IPS-20b (cell line): Measurements from ENCODE around the gene AREG.

Experiments used
- H3K27ac ChIP-seq: one replicate; pipeline ENCODE4 v1.5.1; 2013; ENCODE audit warnings: low read length
- H3K27me3 ChIP-seq: 2 replicates; pipeline ENCODE4 v1.6.1; 2013; ENCODE audit warnings: mild to moderate bottlenecking, low read length, inconsistent platforms; ENCODE audit not compliant: insufficient read depth
- H3K36me3 ChIP-seq: 2 replicates; pipeline ENCODE4 v1.6.1; 2013; ENCODE audit warnings: low read depth, mild to moderate bottlenecking, inconsistent platforms, low read length, moderate library complexity; ENCODE audit not compliant: insufficient read depth
- H3K4me1 ChIP-seq: 2 replicates; pipeline ENCODE4 v1.6.1; 2013; ENCODE audit warnings: mild to moderate bottlenecking, control low read depth, inconsistent platforms, low read length, moderate library complexity; ENCODE audit not compliant: insufficient read depth
- H3K4me3 ChIP-seq: 2 replicates; pipeline ENCODE4 v1.5.1; 2013; ENCODE audit warnings: mild to moderate bottlenecking, low read length, inconsistent platforms
- H3K9ac ChIP-seq: 2 replicates; pipeline ENCODE4 v1.6.1; 2013; ENCODE audit warnings: low read depth, mild to moderate bottlenecking, inconsistent platforms, low read length, moderate library complexity
- H3K9me3 ChIP-seq: 2 replicates; pipeline ENCODE4 v1.6.1; 2013; ENCODE audit warnings: mild to moderate bottlenecking, low read depth, low read length, inconsistent platforms; ENCODE audit not compliant: insufficient read depth

Gene AREG

DNA sequence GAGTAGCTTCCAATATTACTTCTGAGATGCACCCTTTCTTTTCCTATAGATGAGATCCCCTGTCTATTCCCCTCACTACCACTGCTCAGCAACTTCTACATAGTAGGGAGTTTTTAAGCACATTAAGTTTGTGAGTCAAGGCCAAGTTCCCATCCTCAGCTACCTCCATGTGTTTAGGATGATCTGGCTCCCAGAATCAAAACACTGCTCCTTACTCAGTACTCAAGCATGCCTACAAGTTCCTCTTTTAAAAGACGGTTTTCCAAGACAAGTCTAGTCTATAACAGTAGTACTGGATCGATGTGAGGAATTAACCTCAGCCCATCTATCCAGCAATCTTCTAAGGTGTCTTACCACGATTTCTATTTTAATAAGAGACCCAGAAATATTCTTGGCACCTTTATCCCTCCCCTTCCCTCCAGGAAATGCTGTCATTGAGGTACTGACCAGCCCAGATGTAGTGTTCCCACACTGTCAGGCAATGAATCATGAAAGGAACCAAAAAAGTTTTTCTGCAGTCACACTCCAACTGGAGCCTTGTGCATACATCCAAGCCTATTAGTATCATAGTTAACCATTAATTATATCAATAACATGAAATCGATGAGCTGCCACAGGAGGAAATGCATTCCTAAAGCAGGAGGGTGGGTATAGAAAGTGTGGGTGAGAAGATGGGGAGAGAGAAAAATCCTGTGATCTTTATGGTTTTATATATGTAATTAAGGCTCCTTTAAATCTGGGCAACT is 29.6 kb downstream of the AREG start:
- Histone ChIP-seq H3K27ac (no peak overlapping the region), H3K4me1 (no peaks in the 10 kb centered on the region), H3K36me3 (no peaks in the 10 kb centered on the region), H3K27me3 (no peaks in the 10 kb centered on the region), H3K4me3 (no peak overlapping the region), H3K9ac (no peak overlapping the region), H3K9me3 (no peaks in the 10 kb centered on the region)

- no peak overlapping the region for H3K4me3 ChIP-seq
- H3K4me1 ChIP-seq = no peaks in the 10 kb centered on the region
- no peaks in the 10 kb centered on the region for H3K27me3 ChIP-seq
- no peak overlapping the region for H3K9ac ChIP-seq
- H3K36me3 ChIP-seq = no peaks in the 10 kb centered on the region
- no peak overlapping the region for H3K27ac ChIP-seq
- no peaks in the 10 kb centered on the region for H3K9me3 ChIP-seq
Observed at GRCh38 chr4:74475091-74475800, 30.3 kb downstream of the AREG start.

- Histone ChIP-seq H3K9me3 (no peaks in the 10 kb centered on the region), H3K27ac (no peak overlapping the region), H3K27me3 (no peaks in the 10 kb centered on the region), H3K36me3 (no peaks in the 10 kb centered on the region), H3K4me3 (no peak overlapping the region), H3K4me1 (no peaks in the 10 kb centered on the region), H3K9ac (no peak overlapping the region)
Observed at GRCh38 chr4:74475946-74476345, 31.0 kb downstream of the AREG start.

- H3K27me3 ChIP-seq = no peaks in the 10 kb centered on the region
- no peak overlapping the region for H3K4me3 ChIP-seq
- no peaks in the 10 kb centered on the region for H3K9me3 ChIP-seq
- H3K9ac ChIP-seq = no peak overlapping the region
- no peaks in the 10 kb centered on the region for H3K4me1 ChIP-seq
- H3K27ac ChIP-seq = no peak overlapping the region
- H3K36me3 ChIP-seq = no peaks in the 10 kb centered on the region
Observed at GRCh38 chr4:74479009-74479408, 34.1 kb downstream of the AREG start.

GRCh38 chr4:74480267-74480666 is 35.3 kb downstream of the AREG start:
- H3K9me3 ChIP-seq = no peaks in the 10 kb centered on the region
- no peaks in the 10 kb centered on the region for H3K36me3 ChIP-seq
- H3K27me3 ChIP-seq = no peaks in the 10 kb centered on the region
- no peak overlapping the region for H3K27ac ChIP-seq
- no peak overlapping the region for H3K4me3 ChIP-seq
- no peak overlapping the region for H3K9ac ChIP-seq
- no peaks in the 10 kb centered on the region for H3K4me1 ChIP-seq

DNA sequence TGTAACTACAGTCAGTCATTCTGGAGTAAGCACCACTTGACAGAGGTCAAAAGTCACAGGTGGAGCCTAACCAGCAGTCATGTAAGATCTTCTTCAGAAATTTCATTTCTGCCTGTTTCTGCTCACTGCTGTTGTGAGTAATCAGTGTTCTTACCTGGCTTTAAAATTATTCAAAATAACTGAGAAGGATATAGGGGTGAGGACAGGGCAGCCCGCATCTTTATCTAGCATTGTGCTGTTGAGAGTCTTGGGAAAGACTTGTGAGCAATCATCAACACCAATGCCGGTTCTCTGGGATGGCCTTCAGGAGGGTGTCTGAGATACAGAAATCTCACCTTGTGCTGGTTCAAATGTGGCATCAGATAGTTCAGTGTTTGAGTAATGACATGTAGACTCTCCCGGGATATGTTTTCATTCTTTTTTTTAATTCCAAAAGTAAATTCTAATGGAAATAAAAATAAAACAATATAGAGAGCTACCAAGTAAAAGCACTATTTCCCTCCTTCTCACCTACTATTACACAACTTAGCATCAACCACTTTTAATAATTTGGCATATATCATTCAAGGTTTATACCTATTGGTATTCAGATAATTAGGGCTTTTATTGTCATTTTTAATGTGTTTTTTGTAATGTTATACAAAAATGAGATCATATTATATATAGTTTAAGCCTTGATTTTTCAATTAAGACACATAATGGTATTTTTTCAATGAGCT is 37.1 kb downstream of the AREG start:
- Histone ChIP-seq H3K9me3 (no peaks in the 10 kb centered on the region), H3K9ac (no peak overlapping the region), H3K27me3 (no peaks in the 10 kb centered on the region), H3K4me3 (no peak overlapping the region), H3K36me3 (no peaks in the 10 kb centered on the region), H3K4me1 (no peaks in the 10 kb centered on the region), H3K27ac (no peak overlapping the region)

DNA sequence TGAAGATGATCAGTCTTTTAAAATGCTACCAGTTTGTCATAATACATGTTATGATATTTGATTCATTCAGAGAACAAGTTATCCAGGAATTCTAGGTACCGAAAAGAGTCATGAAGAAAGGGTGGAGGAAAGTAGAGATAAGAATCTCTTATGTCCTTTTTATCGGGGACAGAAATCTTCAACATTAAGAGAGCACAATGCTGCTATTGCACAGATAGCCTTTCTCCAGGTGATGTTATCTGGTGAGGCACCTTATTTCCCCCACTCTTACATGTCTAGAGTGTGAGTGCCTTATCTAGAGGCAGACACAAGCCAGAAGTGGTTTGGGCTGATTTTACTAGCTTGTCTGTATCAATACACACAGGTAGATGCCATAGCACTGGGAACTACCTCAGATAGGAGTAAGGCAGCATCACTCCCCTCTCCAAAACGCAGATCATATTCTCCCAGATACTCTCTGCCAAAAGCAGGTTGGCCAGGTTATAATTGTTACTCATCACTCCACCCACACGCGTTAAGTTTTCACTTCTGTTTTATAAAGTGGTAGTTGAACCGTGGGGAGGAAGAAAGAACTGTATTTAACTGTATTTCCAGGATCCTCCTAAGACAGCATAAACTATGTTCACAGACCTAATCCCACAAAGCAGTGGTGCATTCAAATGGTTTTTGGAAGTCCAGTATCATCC is 38.4 kb downstream of the AREG start:
- H3K9ac ChIP-seq = no peak overlapping the region
- H3K27me3 ChIP-seq = no peaks in the 10 kb centered on the region
- H3K36me3 ChIP-seq = no peaks in the 10 kb centered on the region
- no peaks in the 10 kb centered on the region for H3K9me3 ChIP-seq
- H3K4me3 ChIP-seq = no peak overlapping the region
- H3K27ac ChIP-seq = no peak overlapping the region
- H3K4me1 ChIP-seq = no peaks in the 10 kb centered on the region

DNA sequence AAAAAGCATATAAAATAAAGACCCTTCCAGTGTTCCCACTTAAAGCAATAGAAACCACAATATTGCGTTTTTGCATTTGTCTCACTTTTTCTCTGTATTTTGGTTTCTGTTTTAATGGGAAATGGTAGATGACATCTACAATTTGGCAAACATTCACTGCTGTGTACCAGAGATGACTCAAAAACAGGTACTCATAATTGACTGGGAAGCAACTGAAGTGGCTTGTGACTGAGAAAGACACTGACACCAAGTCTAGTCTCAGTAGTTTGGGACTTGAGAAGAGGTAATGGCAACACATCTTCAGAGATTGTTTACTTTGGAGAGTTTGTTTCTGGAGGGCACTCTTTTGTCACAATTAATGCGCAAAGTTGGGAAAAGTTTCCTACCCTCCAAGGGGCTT is 42.0 kb downstream of the AREG start:
- Histone ChIP-seq H3K9me3 (no peaks in the 10 kb centered on the region), H3K4me1 (no peaks in the 10 kb centered on the region), H3K4me3 (no peak overlapping the region), H3K27me3 (no peaks in the 10 kb centered on the region), H3K27ac (no peak overlapping the region), H3K9ac (no peak overlapping the region), H3K36me3 (no peaks in the 10 kb centered on the region)

DNA sequence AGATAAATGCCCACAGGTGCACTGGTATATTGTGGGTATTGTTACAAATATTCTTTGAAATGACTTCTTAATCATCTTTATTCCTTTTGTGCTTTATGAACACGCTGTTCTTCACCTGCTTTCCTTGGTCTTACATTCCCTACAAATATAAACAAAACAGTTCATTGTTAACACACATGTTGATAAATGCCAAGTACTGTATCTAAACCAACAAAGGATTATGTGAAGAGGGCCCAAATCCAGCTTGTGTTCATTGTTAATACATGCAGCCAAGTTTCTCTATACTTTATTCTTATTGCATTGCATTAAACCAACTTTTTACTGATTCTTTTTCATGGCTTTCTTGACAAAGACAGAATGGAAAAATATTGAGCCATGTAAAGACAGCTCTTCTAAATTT is 42.8 kb downstream of the AREG start:
- Histone ChIP-seq H3K27ac (no peak overlapping the region), H3K9ac (no peak overlapping the region), H3K9me3 (no peaks in the 10 kb centered on the region), H3K36me3 (no peaks in the 10 kb centered on the region), H3K27me3 (no peaks in the 10 kb centered on the region), H3K4me1 (no peaks in the 10 kb centered on the region), H3K4me3 (no peak overlapping the region)

DNA sequence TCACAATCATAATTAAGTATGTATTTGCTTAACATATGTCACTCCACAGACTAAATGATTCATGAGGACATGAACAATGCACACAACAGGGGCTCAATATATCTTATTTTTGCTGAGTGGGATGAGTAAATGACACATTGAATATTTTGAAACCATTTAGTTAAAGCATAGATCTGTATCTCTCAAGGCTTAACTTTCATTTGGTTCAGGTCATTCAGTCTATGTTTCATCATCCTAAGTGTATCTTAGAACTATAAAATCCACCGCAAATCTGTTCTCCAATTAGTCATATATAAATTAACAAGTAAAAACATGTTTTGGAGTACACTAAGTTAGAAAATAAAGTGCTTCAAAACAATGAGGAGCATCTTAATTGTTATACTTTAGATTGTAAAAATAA is 45.8 kb downstream of the AREG start:
- Histone ChIP-seq H3K4me1 (no peaks in the 10 kb centered on the region), H3K9ac (no peak overlapping the region), H3K4me3 (no peak overlapping the region), H3K27ac (no peak overlapping the region), H3K36me3 (no peaks in the 10 kb centered on the region), H3K27me3 (no peaks in the 10 kb centered on the region), H3K9me3 (no peaks in the 10 kb centered on the region)

DNA sequence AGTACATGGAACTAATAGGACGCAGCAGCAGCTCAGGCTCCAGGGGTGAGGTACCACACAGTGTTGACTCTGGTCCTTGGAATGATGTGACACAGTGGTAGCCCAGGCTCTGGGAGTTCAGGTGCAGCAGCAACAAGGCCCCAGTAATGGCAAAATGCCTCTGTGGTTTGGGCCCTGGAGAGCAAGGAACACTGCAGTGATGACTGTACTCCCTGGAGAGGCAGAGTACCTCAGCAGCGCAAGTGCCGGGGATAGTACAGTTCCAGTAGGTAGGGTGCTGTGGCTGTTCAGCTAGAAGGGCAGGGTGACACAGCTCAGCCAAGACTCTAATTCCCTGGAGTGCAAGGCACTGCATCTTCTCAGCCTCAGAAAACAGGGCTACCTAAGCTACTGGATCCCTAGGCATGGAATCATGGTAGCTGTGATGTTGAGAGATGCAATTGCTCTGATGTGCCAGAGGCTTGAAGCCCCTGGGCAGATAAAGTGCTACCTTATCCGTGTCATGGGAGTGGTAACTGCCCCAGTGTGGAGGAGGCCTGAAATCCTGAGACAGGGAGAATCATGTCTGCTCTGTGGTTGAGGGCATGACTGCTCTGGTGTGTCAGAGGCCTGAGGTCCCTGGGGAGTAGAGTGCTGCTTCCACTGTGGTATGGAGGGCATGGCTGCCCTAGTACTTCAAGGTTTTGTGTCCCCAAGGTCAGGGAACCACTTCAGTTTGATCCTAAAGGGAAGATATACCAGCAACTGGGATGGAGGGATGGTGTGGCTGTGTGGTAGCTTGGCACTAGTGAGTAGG is 55.2 kb downstream of the AREG start:
- Histone ChIP-seq H3K9me3 (no peaks in the 10 kb centered on the region), H3K9ac (no peak overlapping the region), H3K4me3 (no peak overlapping the region), H3K36me3 (no peaks in the 10 kb centered on the region), H3K4me1 (no peaks in the 10 kb centered on the region), H3K27me3 (no peaks in the 10 kb centered on the region), H3K27ac (no peak overlapping the region)
